ENCODE data around the gene CCRL2. TPM values are rescaled to one million over a fixed set of nuclear protein-coding genes. Genes with fewer than 3 reads are reported as not detected.
A peak's percentile ranks its signal among the peaks of the same experiment; 100 is the strongest.

CCRL2 gene
- total RNA-seq, 1 donor from 2014 or later = not detected

DNA sequence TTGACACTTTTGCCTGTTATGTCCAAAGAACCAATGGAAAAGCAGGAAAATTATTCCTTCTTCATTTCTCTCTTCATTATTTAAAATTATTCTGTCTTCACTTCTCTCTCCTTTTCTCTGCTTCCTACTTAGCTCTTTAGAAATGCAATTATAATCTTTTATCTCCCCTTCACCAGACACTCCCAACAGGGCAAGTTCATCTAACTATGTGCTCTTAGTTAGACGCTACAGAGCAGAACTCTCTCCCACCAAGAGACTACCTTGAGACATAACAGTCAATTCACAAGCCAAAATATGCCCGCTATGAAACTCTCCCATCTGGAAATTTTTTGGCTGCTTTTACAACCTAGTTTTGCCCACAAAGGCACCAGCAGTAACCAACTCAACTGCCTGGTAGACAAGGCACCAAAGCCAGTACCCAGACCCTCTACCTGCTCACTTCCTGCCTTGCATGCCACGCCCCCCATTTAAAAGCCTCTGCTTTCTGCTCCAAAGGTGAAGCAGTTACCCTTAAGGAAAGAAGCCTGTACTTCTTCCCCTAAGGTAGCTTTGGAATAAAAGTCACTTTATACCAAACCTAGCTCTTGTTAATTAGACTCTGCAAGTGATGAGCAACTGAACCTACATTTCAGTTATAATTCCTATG lies 28.1 kb downstream of the CCRL2 start:
- H3K27me3 ChIP-seq = no peaks in the 10 kb centered on the region
- H3K27ac ChIP-seq = no peak overlapping the region
- DNase-seq (ENCODE audit: low spot score) = no peak
- H4K20me1 ChIP-seq (ENCODE audit: low read depth) = no peaks in the 10 kb centered on the region
- H3K9me3 ChIP-seq (ENCODE audit: low read depth) = peaks cover 7% of the 10 kb centered on the region
- Mint-ChIP-seq H3K4me1 (no peaks in the 10 kb centered on the region), H3K4me3 (no peak overlapping the region), H3K27ac (no peak overlapping the region), H3K27me3 (ENCODE audit: insufficient read depth, low read depth) (peaks cover 10% of the 10 kb centered on the region), H3K36me3 (no peaks in the 10 kb centered on the region), H3K9me3 (peaks cover 13% of the 10 kb centered on the region)
- no peak overlapping the region for H3K4me3 ChIP-seq
- H3K4me1 ChIP-seq = no peaks in the 10 kb centered on the region
- TF ChIP-seq, protein P1, sequence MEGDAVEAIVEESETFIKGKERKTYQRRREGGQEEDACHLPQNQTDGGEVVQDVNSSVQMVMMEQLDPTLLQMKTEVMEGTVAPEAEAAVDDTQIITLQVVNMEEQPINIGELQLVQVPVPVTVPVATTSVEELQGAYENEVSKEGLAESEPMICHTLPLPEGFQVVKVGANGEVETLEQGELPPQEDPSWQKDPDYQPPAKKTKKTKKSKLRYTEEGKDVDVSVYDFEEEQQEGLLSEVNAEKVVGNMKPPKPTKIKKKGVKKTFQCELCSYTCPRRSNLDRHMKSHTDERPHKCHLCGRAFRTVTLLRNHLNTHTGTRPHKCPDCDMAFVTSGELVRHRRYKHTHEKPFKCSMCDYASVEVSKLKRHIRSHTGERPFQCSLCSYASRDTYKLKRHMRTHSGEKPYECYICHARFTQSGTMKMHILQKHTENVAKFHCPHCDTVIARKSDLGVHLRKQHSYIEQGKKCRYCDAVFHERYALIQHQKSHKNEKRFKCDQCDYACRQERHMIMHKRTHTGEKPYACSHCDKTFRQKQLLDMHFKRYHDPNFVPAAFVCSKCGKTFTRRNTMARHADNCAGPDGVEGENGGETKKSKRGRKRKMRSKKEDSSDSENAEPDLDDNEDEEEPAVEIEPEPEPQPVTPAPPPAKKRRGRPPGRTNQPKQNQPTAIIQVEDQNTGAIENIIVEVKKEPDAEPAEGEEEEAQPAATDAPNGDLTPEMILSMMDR (IDR thresholded peaks at IDR 0.05) = no peak
- TF ChIP-seq EZH2phosphoT487 (IDR thresholded peaks at IDR 0.05) (no peak), EZH2 (IDR thresholded peaks at IDR 0.05) (no peak)
- no peaks in the 10 kb centered on the region for H3K36me3 ChIP-seq
- no peaks in the 10 kb centered on the region for H3K79me2 ChIP-seq (ENCODE audit: low read depth)
- no peak overlapping the region for H3K9ac ChIP-seq
- H3F3A ChIP-seq (ENCODE audit: low read depth) = no peaks in the 10 kb centered on the region
- H3K4me2 ChIP-seq = no peak overlapping the region
- H2AFZ ChIP-seq (replicated peaks) = no peak overlapping the region

DNA sequence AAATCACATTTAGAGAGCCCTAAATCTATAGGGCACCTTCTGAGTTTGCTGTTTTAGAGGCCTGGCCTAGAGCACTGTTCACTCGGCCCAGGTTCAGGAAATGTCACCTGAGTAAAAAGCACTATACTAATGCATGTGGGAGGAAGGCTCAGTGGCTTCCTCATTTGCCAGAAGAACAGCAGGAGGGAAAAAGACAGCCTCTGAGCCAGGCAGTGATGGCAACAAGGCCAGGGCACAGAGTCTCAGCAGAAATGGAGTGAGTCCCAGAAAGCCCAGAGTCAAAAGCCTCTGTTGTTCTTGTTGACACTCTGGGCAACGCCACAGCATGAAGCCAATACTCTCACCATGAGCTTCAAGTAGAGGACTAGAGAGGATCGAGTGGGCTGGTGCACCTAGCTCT lies 31.8 kb downstream of the CCRL2 start:
- peaks cover 3% of the 10 kb centered on the region for H3K4me1 Mint-ChIP-seq
- Histone ChIP-seq H2AFZ (replicated peaks) (no peak overlapping the region), H4K20me1 (ENCODE audit: low read depth) (no peaks in the 10 kb centered on the region), H3K4me1 (no peaks in the 10 kb centered on the region), H3K79me2 (ENCODE audit: low read depth) (no peaks in the 10 kb centered on the region), H3K27me3 (no peaks in the 10 kb centered on the region), H3F3A (ENCODE audit: low read depth) (no peaks in the 10 kb centered on the region), H3K27ac (no peak overlapping the region), H3K9ac (no peak overlapping the region), H3K36me3 (no peaks in the 10 kb centered on the region), H3K9me3 (ENCODE audit: low read depth) (no peaks in the 10 kb centered on the region), H3K4me2 (no peak overlapping the region), H3K4me3 (no peak overlapping the region)
- TF ChIP-seq, protein P1 (IDR thresholded peaks at IDR 0.05) = no peak
- TF ChIP-seq EZH2 (IDR thresholded peaks at IDR 0.05) (no peak), EZH2phosphoT487 (IDR thresholded peaks at IDR 0.05) (no peak)
- H3K36me3 Mint-ChIP-seq = no peaks in the 10 kb centered on the region
- no peaks in the 10 kb centered on the region for H3K9me3 Mint-ChIP-seq
- no peak overlapping the region for H3K27ac Mint-ChIP-seq
- no peak overlapping the region for H3K4me3 Mint-ChIP-seq
- no peak for DNase-seq (ENCODE audit: low spot score)
- H3K27me3 Mint-ChIP-seq (ENCODE audit: insufficient read depth, low read depth) = peaks cover 2% of the 10 kb centered on the region

DNA sequence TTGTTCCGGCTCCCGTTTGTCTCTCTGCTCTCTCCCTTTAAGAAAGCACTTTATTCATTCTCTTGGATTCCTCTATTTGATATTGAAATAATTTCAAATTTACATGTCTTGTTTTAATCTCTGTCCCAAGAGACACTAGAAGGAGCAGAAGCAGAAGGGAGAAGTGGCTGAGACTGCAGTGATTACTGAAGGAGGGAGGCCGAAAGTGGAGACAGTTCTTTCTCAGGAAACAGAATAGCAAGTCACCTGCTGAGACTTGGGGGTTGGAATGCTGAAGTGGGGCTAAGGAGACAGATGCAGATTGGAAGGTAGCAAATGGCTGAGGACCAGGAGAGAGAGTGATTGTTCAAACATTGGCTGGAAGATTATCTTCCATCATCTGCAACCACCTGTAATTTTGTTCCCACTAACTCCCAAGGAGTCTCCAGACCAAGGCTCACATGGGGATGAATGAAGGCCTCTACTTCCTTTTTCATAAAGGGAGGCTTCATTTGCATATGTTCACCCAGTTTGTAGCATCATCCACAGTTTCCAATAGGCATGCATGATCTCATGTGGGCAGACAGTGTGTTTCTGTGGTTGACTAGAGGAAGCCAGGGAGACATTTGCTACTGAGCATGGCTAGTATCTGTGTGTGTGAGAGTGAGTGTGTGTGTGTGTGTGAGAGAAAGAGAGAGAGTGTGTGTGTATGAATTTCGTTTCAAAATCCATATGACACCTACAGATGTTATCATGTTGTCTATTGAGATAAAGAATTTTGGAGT lies 33.7 kb downstream of the CCRL2 start:
- Histone ChIP-seq H3K36me3 (no peaks in the 10 kb centered on the region), H3K27ac (no peak overlapping the region), H3K4me1 (no peaks in the 10 kb centered on the region), H2AFZ (replicated peaks) (peak overlapping the region; percentile 61), H4K20me1 (ENCODE audit: low read depth) (no peaks in the 10 kb centered on the region), H3K9ac (no peak overlapping the region), H3K9me3 (ENCODE audit: low read depth) (no peaks in the 10 kb centered on the region), H3F3A (ENCODE audit: low read depth) (no peaks in the 10 kb centered on the region), H3K79me2 (ENCODE audit: low read depth) (no peaks in the 10 kb centered on the region), H3K4me2 (no peak overlapping the region), H3K4me3 (no peak overlapping the region), H3K27me3 (no peaks in the 10 kb centered on the region)
- no peak for TF ChIP-seq EZH2 (IDR thresholded peaks at IDR 0.05)
- TF ChIP-seq, protein P1 (IDR thresholded peaks at IDR 0.05) = no peak
- no peak for TF ChIP-seq EZH2phosphoT487 (IDR thresholded peaks at IDR 0.05)
- H3K27me3 Mint-ChIP-seq (ENCODE audit: insufficient read depth, low read depth) = no peaks in the 10 kb centered on the region
- peaks cover 3% of the 10 kb centered on the region for H3K4me1 Mint-ChIP-seq
- H3K9me3 Mint-ChIP-seq = no peaks in the 10 kb centered on the region
- no peak overlapping the region for H3K27ac Mint-ChIP-seq
- DNase-seq (ENCODE audit: low spot score) = no peak
- H3K36me3 Mint-ChIP-seq = no peaks in the 10 kb centered on the region
- no peak overlapping the region for H3K4me3 Mint-ChIP-seq

Data from neural progenitor cell (in vitro differentiated cells).